ENCODE measurements around the gene RASEF. TPM values are rescaled to one million over a fixed set of nuclear protein-coding genes. Genes with fewer than 3 reads are reported as not detected.
"Not testable (repeated sequence)": the region's sequence is repeated elsewhere in the genome, so short reads cannot be mapped to it uniquely, and the experiment has no call there.

RASEF gene
- total RNA-seq, 4 donors from 2014 or later: 0.16 to 0.82 (median 0.41) TPM; not detected in 1

DNA sequence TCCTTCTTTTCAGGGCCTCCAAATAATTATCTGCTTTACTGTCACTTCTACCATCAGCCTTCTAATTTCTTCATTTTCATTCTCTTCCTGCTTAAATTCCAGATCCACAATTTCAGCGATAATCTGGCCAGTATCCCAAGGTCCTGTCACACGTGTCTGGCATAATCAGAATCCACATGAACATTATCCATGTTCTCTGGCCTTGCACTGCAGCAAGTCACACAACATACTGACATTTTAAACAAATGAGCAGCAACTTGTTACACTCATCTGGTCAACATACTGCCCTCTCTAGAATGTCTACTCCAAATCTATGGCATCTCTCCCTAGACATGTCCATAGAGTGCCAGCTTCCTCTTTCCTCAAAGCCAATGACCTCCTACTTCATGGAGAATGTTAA is 43.8 kb upstream of the RASEF start:
- in situ Hi-C loops (cut with MboI; ENCODE audit: low sequenced_read_pairs in 4 of 4): no loop called here
- Histone ChIP-seq H3K4me1 (no peaks in the 10 kb centered on the region), H3K27me3 (no peaks in the 10 kb centered on the region), H3K27ac (no peak overlapping the region), H3K36me3 (no peaks in the 10 kb centered on the region), H3K4me3 (no peak overlapping the region), H3K9me3 (no peaks in the 10 kb centered on the region)
- TF ChIP-seq POLR2A (IDR thresholded peaks at IDR 0.05): no peak
- TF ChIP-seq, protein P1, sequence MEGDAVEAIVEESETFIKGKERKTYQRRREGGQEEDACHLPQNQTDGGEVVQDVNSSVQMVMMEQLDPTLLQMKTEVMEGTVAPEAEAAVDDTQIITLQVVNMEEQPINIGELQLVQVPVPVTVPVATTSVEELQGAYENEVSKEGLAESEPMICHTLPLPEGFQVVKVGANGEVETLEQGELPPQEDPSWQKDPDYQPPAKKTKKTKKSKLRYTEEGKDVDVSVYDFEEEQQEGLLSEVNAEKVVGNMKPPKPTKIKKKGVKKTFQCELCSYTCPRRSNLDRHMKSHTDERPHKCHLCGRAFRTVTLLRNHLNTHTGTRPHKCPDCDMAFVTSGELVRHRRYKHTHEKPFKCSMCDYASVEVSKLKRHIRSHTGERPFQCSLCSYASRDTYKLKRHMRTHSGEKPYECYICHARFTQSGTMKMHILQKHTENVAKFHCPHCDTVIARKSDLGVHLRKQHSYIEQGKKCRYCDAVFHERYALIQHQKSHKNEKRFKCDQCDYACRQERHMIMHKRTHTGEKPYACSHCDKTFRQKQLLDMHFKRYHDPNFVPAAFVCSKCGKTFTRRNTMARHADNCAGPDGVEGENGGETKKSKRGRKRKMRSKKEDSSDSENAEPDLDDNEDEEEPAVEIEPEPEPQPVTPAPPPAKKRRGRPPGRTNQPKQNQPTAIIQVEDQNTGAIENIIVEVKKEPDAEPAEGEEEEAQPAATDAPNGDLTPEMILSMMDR (IDR thresholded peaks at IDR 0.05 in 4 of 5, conservative IDR thresholded peaks at IDR 0.05 in 1 of 5): no peak
- ATAC-seq: no peak
- intact Hi-C loops (cut with DNase I; ENCODE audit: low total_unique reads): no loop called here
- DNase-seq: no peak

- Histone ChIP-seq H3K4me3 (no peak overlapping the region), H3K9me3 (no peaks in the 10 kb centered on the region), H3K4me1 (no peaks in the 10 kb centered on the region), H3K27me3 (no peaks in the 10 kb centered on the region), H3K36me3 (no peaks in the 10 kb centered on the region), H3K27ac (no peak overlapping the region)
- DNase-seq (no peak), ATAC-seq (no peak)
- TF ChIP-seq, protein P1 (IDR thresholded peaks at IDR 0.05 in 4 of 5, conservative IDR thresholded peaks at IDR 0.05 in 1 of 5): no peak
- no peak for TF ChIP-seq POLR2A (IDR thresholded peaks at IDR 0.05)
- intact Hi-C loops (cut with DNase I; ENCODE audit: low total_unique reads): no loop called here
- in situ Hi-C loops (cut with MboI; ENCODE audit: low sequenced_read_pairs in 4 of 4): no loop called here
These were observed 43.3 kb upstream of the RASEF start for GRCh38 chr9:83106263-83106662.

GRCh38 chr9:83097633-83098032 is 34.7 kb upstream of the RASEF start:
- intact Hi-C loops (cut with DNase I; ENCODE audit: low total_unique reads) (no loop called here), in situ Hi-C loops (cut with MboI; ENCODE audit: low sequenced_read_pairs in 4 of 4) (no loop called here)
- DNase-seq (no peak), ATAC-seq (no peak)
- Histone ChIP-seq H3K27me3 (no peaks in the 10 kb centered on the region), H3K4me3 (no peak overlapping the region), H3K9me3 (no peaks in the 10 kb centered on the region), H3K4me1 (no peaks in the 10 kb centered on the region), H3K36me3 (no peaks in the 10 kb centered on the region), H3K27ac (no peak overlapping the region)
- TF ChIP-seq POLR2A (IDR thresholded peaks at IDR 0.05): no peak
- TF ChIP-seq, protein P1 (IDR thresholded peaks at IDR 0.05 in 4 of 5, conservative IDR thresholded peaks at IDR 0.05 in 1 of 5): no peak

DNA sequence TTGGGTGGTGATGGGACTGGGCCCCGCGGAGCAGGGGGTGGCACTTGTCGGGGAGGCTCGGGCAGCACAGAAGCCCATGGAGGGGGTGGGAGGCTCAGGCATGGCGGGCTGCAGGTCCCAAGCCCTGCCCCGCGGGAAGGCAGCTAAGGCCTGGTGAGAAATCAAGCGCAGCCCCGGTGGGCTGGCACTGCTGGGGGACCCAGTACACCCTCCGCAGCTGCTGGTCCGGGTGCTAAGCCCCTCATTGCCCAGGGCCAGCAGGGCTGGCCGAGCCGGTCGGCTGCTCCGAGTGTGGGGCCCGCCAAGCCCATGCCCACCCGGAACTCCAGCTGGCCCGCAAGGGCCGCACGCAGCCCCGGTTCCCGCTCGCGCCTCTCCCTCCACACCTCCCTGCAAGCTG is 30.4 kb upstream of the RASEF start:
- H3K4me1 ChIP-seq; DNase-seq; H3K27ac ChIP-seq; H3K27me3 ChIP-seq; ATAC-seq; intact Hi-C loops (cut with DNase I; ENCODE audit: low total_unique reads); H3K4me3 ChIP-seq; H3K9me3 ChIP-seq; in situ Hi-C loops (cut with MboI; ENCODE audit: low sequenced_read_pairs in 4 of 4); H3K36me3 ChIP-seq: not testable (repeated sequence)

DNA sequence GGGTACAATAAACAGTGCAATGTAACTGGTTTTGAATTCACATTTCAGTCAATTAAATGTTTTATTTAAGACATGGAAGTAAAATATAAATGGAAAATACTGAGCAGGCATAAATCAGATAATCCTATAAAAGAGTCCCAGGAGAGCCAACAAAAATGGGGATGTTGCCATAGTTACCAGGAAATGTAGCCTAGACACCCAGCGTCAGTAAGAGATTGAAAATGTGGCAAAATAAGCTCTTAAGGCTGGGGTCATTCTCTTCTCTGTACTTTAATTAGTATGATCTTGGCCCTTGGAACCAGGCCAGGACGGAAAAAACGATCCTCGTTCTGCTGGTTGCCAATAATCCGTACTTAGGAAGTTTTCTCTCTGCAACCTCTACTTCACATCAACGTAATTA is 18.9 kb upstream of the RASEF start:
- TF ChIP-seq, protein P1 (IDR thresholded peaks at IDR 0.05 in 4 of 5, conservative IDR thresholded peaks at IDR 0.05 in 1 of 5): no peak
- DNase-seq (no peak), ATAC-seq (no peak)
- H3K9me3 ChIP-seq: no peaks in the 10 kb centered on the region
- no peaks in the 10 kb centered on the region for H3K36me3 ChIP-seq
- H3K27ac ChIP-seq: no peak overlapping the region
- intact Hi-C loops (cut with DNase I; ENCODE audit: low total_unique reads): no loop called here
- H3K4me3 ChIP-seq: no peak overlapping the region
- no peaks in the 10 kb centered on the region for H3K27me3 ChIP-seq
- H3K4me1 ChIP-seq: no peaks in the 10 kb centered on the region
- in situ Hi-C loops (cut with MboI; ENCODE audit: low sequenced_read_pairs in 4 of 4): no loop called here
